Progenitor cell of endocrine pancreas (in vitro differentiated cells): Measurements from ENCODE around the gene ADGRV1. TPM values are rescaled to one million over a fixed set of nuclear protein-coding genes. Genes with fewer than 3 reads are reported as not detected.

ENCODE experiments used
- DNase-seq: peaks from one replicate; pipeline ENCODE4 v3.0.0; 2021; ENCODE audit warnings: low spot score; ENCODE audit not compliant: unreplicated experiment
- H3K27ac Mint-ChIP-seq: 2 replicates; pipeline ENCODE4 v1.8.0; 2021; ENCODE audit warnings: mild to moderate bottlenecking, moderate library complexity, mixed read lengths
- H3K27me3 Mint-ChIP-seq: 2 replicates; pipeline ENCODE4 v1.8.0; 2021; ENCODE audit warnings: mixed read lengths
- H3K36me3 Mint-ChIP-seq: 2 replicates; pipeline ENCODE4 v1.8.0; 2022; ENCODE audit warnings: mixed read lengths; ENCODE audit not compliant: insufficient read depth
- H3K4me1 Mint-ChIP-seq: 2 replicates; pipeline ENCODE4 v1.8.0; 2021; ENCODE audit warnings: low read depth, mixed read lengths
- H3K4me3 Mint-ChIP-seq: 2 replicates; pipeline ENCODE4 v1.8.0; 2021; ENCODE audit warnings: low read depth, mild to moderate bottlenecking, moderate library complexity, mixed read lengths
- H3K9me3 Mint-ChIP-seq: 2 replicates; pipeline ENCODE4 v1.8.0; 2021; ENCODE audit warnings: low read depth, mixed read lengths
- CTCF ChIP-seq: fragments of 200-600 bp; sonication (generic); IDR thresholded peaks from one replicate; pipeline ENCODE4 v1.5.0; 2021; ENCODE audit warnings: antibody characterized with exemption, mild to moderate bottlenecking; ENCODE audit not compliant: unreplicated experiment
- total RNA-seq: library from RNA; stranded (reverse); gene quantifications from 2 replicates; pipeline ENCODE4 v1.2.1, GENCODE V29; 2021

Gene ADGRV1
- total RNA-seq, 1 donor from 2014 or later: 82.3 TPM

- peaks cover 11% of the 10 kb centered on the region for H3K4me1 Mint-ChIP-seq
- no peaks in the 10 kb centered on the region for H3K9me3 Mint-ChIP-seq
- TF ChIP-seq CTCF: no peak
- H3K4me3 Mint-ChIP-seq: no peak overlapping the region
- DNase-seq: no peak
- H3K27me3 Mint-ChIP-seq: no peaks in the 10 kb centered on the region
- H3K36me3 Mint-ChIP-seq: peaks cover 8% of the 10 kb centered on the region
- H3K27ac Mint-ChIP-seq: no peak overlapping the region
These were observed 319.5 kb downstream of the ADGRV1 start for GRCh38 chr5:90878081-90878480.

- no peaks in the 10 kb centered on the region for H3K9me3 Mint-ChIP-seq
- H3K36me3 Mint-ChIP-seq: peaks cover 8% of the 10 kb centered on the region
- no peak for DNase-seq
- H3K4me3 Mint-ChIP-seq: no peak overlapping the region
- no peak for TF ChIP-seq CTCF
- peaks cover 11% of the 10 kb centered on the region for H3K4me1 Mint-ChIP-seq
- H3K27ac Mint-ChIP-seq: no peak overlapping the region
- no peaks in the 10 kb centered on the region for H3K27me3 Mint-ChIP-seq
These were observed 320.1 kb downstream of the ADGRV1 start for GRCh38 chr5:90878549-90879196.

GRCh38 chr5:90881626-90882150, 323.1 kb downstream of the ADGRV1 start:
- Mint-ChIP-seq H3K9me3 (no peaks in the 10 kb centered on the region), H3K4me1 (peaks cover 3% of the 10 kb centered on the region), H3K36me3 (peaks cover 4% of the 10 kb centered on the region), H3K27me3 (no peaks in the 10 kb centered on the region), H3K4me3 (no peak overlapping the region), H3K27ac (no peak overlapping the region)
- no peak for DNase-seq
- TF ChIP-seq CTCF: no peak

- no peak for DNase-seq
- Mint-ChIP-seq H3K36me3 (peaks cover 4% of the 10 kb centered on the region), H3K27me3 (no peaks in the 10 kb centered on the region), H3K4me3 (no peak overlapping the region), H3K27ac (no peak overlapping the region), H3K9me3 (no peaks in the 10 kb centered on the region), H3K4me1 (no peaks in the 10 kb centered on the region)
- no peak for TF ChIP-seq CTCF
These were observed 323.9 kb downstream of the ADGRV1 start for GRCh38 chr5:90882448-90882847.

GRCh38 chr5:90885180-90885868, 326.7 kb downstream of the ADGRV1 start:
- Mint-ChIP-seq H3K4me1 (peaks cover 6% of the 10 kb centered on the region), H3K4me3 (no peak overlapping the region)

More at GRCh38 chr5:90885180-90885868, 326.7 kb downstream of the ADGRV1 start:
- no peaks in the 10 kb centered on the region for H3K36me3 Mint-ChIP-seq
- no peak for TF ChIP-seq CTCF
- DNase-seq: no peak
- no peaks in the 10 kb centered on the region for H3K9me3 Mint-ChIP-seq
- no peaks in the 10 kb centered on the region for H3K27me3 Mint-ChIP-seq
- H3K27ac Mint-ChIP-seq: peak overlapping the region; percentile 53
